Measurements from ENCODE around the gene ZNF267.
"Not testable (repeated sequence)": the region's sequence is repeated elsewhere in the genome, so short reads cannot be mapped to it uniquely, and the experiment has no call there.

GRCh38 chr16:31960186-31960910 is 86.7 kb downstream of the ZNF267 start:
- TF ChIP-seq POLR2AphosphoS5 (IDR thresholded peaks at IDR 0.05; ENCODE audit: low read depth); CTCF (IDR thresholded peaks at IDR 0.05; ENCODE audit: insufficient read depth, low read length): not testable (repeated sequence)
